BLaER1 (cell line): ENCODE results near the gene WWOX.

Experiments used
- H3K27ac ChIP-seq: shearing (Covaris generic); formaldehyde crosslinking; 2 replicates; pipeline ENCODE4 v1.8.1; 2022
- H3K27me3 ChIP-seq: shearing (Covaris generic); formaldehyde crosslinking; 2 replicates; pipeline ENCODE4 v1.8.1; 2022
- H3K36me3 ChIP-seq: shearing (Covaris generic); formaldehyde crosslinking; 2 replicates; pipeline ENCODE4 v1.8.1; 2022
- H3K4me1 ChIP-seq: shearing (Covaris generic); formaldehyde crosslinking; 2 replicates; pipeline ENCODE4 v1.8.1; 2022
- H3K4me2 ChIP-seq: shearing (Covaris generic); formaldehyde crosslinking; 2 replicates; pipeline ENCODE4 v1.8.1; 2022
- H3K4me3 ChIP-seq: shearing (Covaris generic); formaldehyde crosslinking; 2 replicates; pipeline ENCODE4 v1.8.1; 2022
- H3K9ac ChIP-seq: shearing (Covaris generic); formaldehyde crosslinking; 2 replicates; pipeline ENCODE4 v1.8.1; 2022
- H3K9me3 ChIP-seq: shearing (Covaris generic); formaldehyde crosslinking; 2 replicates; pipeline ENCODE4 v1.8.1; 2022
- H4K20me1 ChIP-seq: shearing (Covaris generic); formaldehyde crosslinking; 2 replicates; pipeline ENCODE4 v1.8.1; 2022
- Cebpa-rat ChIP-seq: shearing (Covaris generic); IDR thresholded peaks from 2 replicates; pipeline ENCODE4 v1.8.1; 2022

Gene WWOX

GRCh38 chr16:78664811-78665772 lies 565.6 kb downstream of the WWOX start:
- H3K27me3 ChIP-seq = no peaks in the 10 kb centered on the region
- no peak overlapping the region for H3K27ac ChIP-seq
- H3K4me2 ChIP-seq = no peak overlapping the region
- H3K9ac ChIP-seq = no peak overlapping the region
- no peak for TF ChIP-seq Cebpa-rat
- no peaks in the 10 kb centered on the region for H3K36me3 ChIP-seq
- H4K20me1 ChIP-seq = no peaks in the 10 kb centered on the region
- no peaks in the 10 kb centered on the region for H3K9me3 ChIP-seq
- no peaks in the 10 kb centered on the region for H3K4me1 ChIP-seq
- no peak overlapping the region for H3K4me3 ChIP-seq

- Histone ChIP-seq H4K20me1 (no peaks in the 10 kb centered on the region), H3K27ac (no peak overlapping the region), H3K9me3 (no peaks in the 10 kb centered on the region), H3K4me2 (no peak overlapping the region), H3K36me3 (no peaks in the 10 kb centered on the region), H3K27me3 (no peaks in the 10 kb centered on the region), H3K4me1 (no peaks in the 10 kb centered on the region), H3K4me3 (no peak overlapping the region), H3K9ac (no peak overlapping the region)
- no peak for TF ChIP-seq Cebpa-rat
These were observed 566.9 kb downstream of the WWOX start for GRCh38 chr16:78666318-78666717.

GRCh38 chr16:78667675-78668074 lies 568.2 kb downstream of the WWOX start:
- no peak overlapping the region for H3K4me3 ChIP-seq
- no peaks in the 10 kb centered on the region for H3K4me1 ChIP-seq
- no peaks in the 10 kb centered on the region for H4K20me1 ChIP-seq
- H3K27ac ChIP-seq = no peak overlapping the region
- H3K27me3 ChIP-seq = no peaks in the 10 kb centered on the region
- no peaks in the 10 kb centered on the region for H3K9me3 ChIP-seq
- no peaks in the 10 kb centered on the region for H3K36me3 ChIP-seq
- H3K9ac ChIP-seq = no peak overlapping the region
- H3K4me2 ChIP-seq = no peak overlapping the region
- TF ChIP-seq Cebpa-rat = no peak

GRCh38 chr16:78668393-78668792 lies 568.9 kb downstream of the WWOX start:
- Histone ChIP-seq H3K4me3 (no peak overlapping the region), H4K20me1 (no peaks in the 10 kb centered on the region), H3K4me1 (no peaks in the 10 kb centered on the region), H3K27me3 (no peaks in the 10 kb centered on the region), H3K4me2 (no peak overlapping the region), H3K27ac (no peak overlapping the region), H3K9me3 (no peaks in the 10 kb centered on the region), H3K36me3 (no peaks in the 10 kb centered on the region), H3K9ac (no peak overlapping the region)
- no peak for TF ChIP-seq Cebpa-rat

- Histone ChIP-seq H3K4me2 (no peak overlapping the region), H3K36me3 (no peaks in the 10 kb centered on the region), H3K4me1 (no peaks in the 10 kb centered on the region), H4K20me1 (no peaks in the 10 kb centered on the region), H3K27ac (no peak overlapping the region), H3K9me3 (no peaks in the 10 kb centered on the region), H3K4me3 (no peak overlapping the region), H3K27me3 (no peaks in the 10 kb centered on the region), H3K9ac (no peak overlapping the region)
- no peak for TF ChIP-seq Cebpa-rat
These were observed 570.5 kb downstream of the WWOX start for GRCh38 chr16:78669994-78670393.

- Histone ChIP-seq H3K4me2 (no peak overlapping the region), H3K27me3 (no peaks in the 10 kb centered on the region), H3K9me3 (no peaks in the 10 kb centered on the region), H3K27ac (no peak overlapping the region), H3K4me1 (no peaks in the 10 kb centered on the region), H3K4me3 (no peak overlapping the region), H3K9ac (no peak overlapping the region), H4K20me1 (no peaks in the 10 kb centered on the region), H3K36me3 (no peaks in the 10 kb centered on the region)
- no peak for TF ChIP-seq Cebpa-rat
These were observed 573.5 kb downstream of the WWOX start for GRCh38 chr16:78672779-78673556.

GRCh38 chr16:78673884-78674283 lies 574.4 kb downstream of the WWOX start:
- Histone ChIP-seq H3K4me2 (no peak overlapping the region), H3K9me3 (no peaks in the 10 kb centered on the region), H3K27ac (no peak overlapping the region), H3K4me1 (no peaks in the 10 kb centered on the region), H3K4me3 (no peak overlapping the region), H4K20me1 (no peaks in the 10 kb centered on the region), H3K36me3 (no peaks in the 10 kb centered on the region), H3K27me3 (no peaks in the 10 kb centered on the region), H3K9ac (no peak overlapping the region)
- no peak for TF ChIP-seq Cebpa-rat

- no peak overlapping the region for H3K9ac ChIP-seq
- H3K36me3 ChIP-seq = no peaks in the 10 kb centered on the region
- no peaks in the 10 kb centered on the region for H3K4me1 ChIP-seq
- no peak for TF ChIP-seq Cebpa-rat
- no peaks in the 10 kb centered on the region for H3K9me3 ChIP-seq
- H3K4me3 ChIP-seq = no peak overlapping the region
- no peak overlapping the region for H3K27ac ChIP-seq
- no peak overlapping the region for H3K4me2 ChIP-seq
- no peaks in the 10 kb centered on the region for H4K20me1 ChIP-seq
- H3K27me3 ChIP-seq = no peaks in the 10 kb centered on the region
These were observed 575.9 kb downstream of the WWOX start for GRCh38 chr16:78675312-78675711.

GRCh38 chr16:78675951-78676792 lies 576.7 kb downstream of the WWOX start:
- Histone ChIP-seq H4K20me1 (no peaks in the 10 kb centered on the region), H3K9me3 (no peaks in the 10 kb centered on the region), H3K27me3 (no peaks in the 10 kb centered on the region), H3K4me3 (no peak overlapping the region), H3K36me3 (no peaks in the 10 kb centered on the region), H3K4me2 (no peak overlapping the region), H3K27ac (no peak overlapping the region), H3K9ac (no peak overlapping the region), H3K4me1 (no peaks in the 10 kb centered on the region)
- no peak for TF ChIP-seq Cebpa-rat
